Caco-2 (cell line): Measurements from ENCODE around the gene RPLP2. TPM values are rescaled to one million over a fixed set of nuclear protein-coding genes. Genes with fewer than 3 reads are reported as not detected.
A peak's percentile ranks its signal among the peaks of the same experiment; 100 is the strongest.

Source experiments
- BruUV-seq: library from RNA; stranded (reverse); fragments of 400-500 nt; replicated peaks from 2 replicates; lab custom pipeline; 2021; lab: Mats Ljungman, UMichigan
- CTCF ChIA-PET: fragments of 300-600 bp; sonication (Branson Sonifier 250); formaldehyde crosslinking; loops from one replicate; lab custom pipeline; 2022; ENCODE audit warnings: antibody characterized with exemption; lab: Charles Lee
- POLR2A ChIA-PET: fragments of 300-600 bp; sonication (Branson Sonifier 250); formaldehyde crosslinking; loops from one replicate; lab custom pipeline; 2022; ENCODE audit warnings: antibody characterized with exemption; lab: Charles Lee
- DNase-seq, 2 experiments: peaks; one replicate each; pipeline versions ENCODE4 v3.0.0 to v3.0.0-alpha.2; 2020 to 2022
- H3K27me3 ChIP-seq: replicated peaks from 2 replicates; pipeline ENCODE4 v1.6.0; 2011; ENCODE audit warnings: low read length; ENCODE audit not compliant: control insufficient read depth, insufficient read depth
- H3K36me3 ChIP-seq: 2 replicates; pipeline ENCODE4 v1.5.1; 2011; ENCODE audit warnings: low read length; ENCODE audit not compliant: control insufficient read depth, insufficient read depth
- H3K4me1 ChIP-seq: fragments of 250-450 bp; sonication (Bioruptor Pico); 2 replicates; pipeline ENCODE4 v1.5.1; 2020; ENCODE audit warnings: mild to moderate bottlenecking
- H3K4me3 ChIP-seq: 2 replicates; pipeline ENCODE4 v1.5.1; 2011; ENCODE audit warnings: low read depth, mild to moderate bottlenecking, control low read depth, low read length
- H3K9me3 ChIP-seq: fragments of 250-450 bp; sonication (Bioruptor Pico); 2 replicates; pipeline ENCODE4 v1.5.1; 2020; ENCODE audit warnings: mild to moderate bottlenecking, moderate library complexity
- H3K27ac Mint-ChIP-seq: one replicate; pipeline ENCODE4 v1.8.0; 2022; ENCODE audit warnings: mixed read lengths; ENCODE audit not compliant: unreplicated experiment
- H3K27me3 Mint-ChIP-seq: one replicate; pipeline ENCODE4 v1.8.0; 2022; ENCODE audit warnings: mixed read lengths; ENCODE audit not compliant: insufficient read depth, unreplicated experiment
- H3K36me3 Mint-ChIP-seq: one replicate; pipeline ENCODE4 v1.8.0; 2022; ENCODE audit warnings: mild to moderate bottlenecking, mixed read lengths; ENCODE audit not compliant: insufficient read depth, unreplicated experiment
- H3K4me1 Mint-ChIP-seq: one replicate; pipeline ENCODE4 v1.8.0; 2022; ENCODE audit warnings: low read depth, mixed read lengths; ENCODE audit not compliant: unreplicated experiment
- H3K4me3 Mint-ChIP-seq: one replicate; pipeline ENCODE4 v1.8.0; 2022; ENCODE audit warnings: mild to moderate bottlenecking, moderate library complexity, mixed read lengths; ENCODE audit not compliant: unreplicated experiment
- H3K9me3 Mint-ChIP-seq: one replicate; pipeline ENCODE4 v1.8.0; 2022; ENCODE audit warnings: mixed read lengths; ENCODE audit not compliant: unreplicated experiment
- intact Hi-C: fragments of 100-400 bp; cut with micrococcal nuclease; formaldehyde crosslinking; loops from one replicate; pipeline ENCODE4 v1.10.0; 2022; ENCODE audit not compliant: unreplicated experiment
- total RNA-seq: library from RNA; stranded (reverse); gene quantifications from 2 replicates; pipeline ENCODE4 v1.2.3, GENCODE V29; 2022
- TF ChIP-seq, protein P1 (sequence below), 2 experiments: fragments of 200-600 bp in 1 of 2; IDR thresholded peaks; 1 replicate in 1 of 2; 2 replicates in 1 of 2; pipeline versions ENCODE4 v1.5.1 to v1.8.0; 2011 to 2022; ENCODE audit warnings: antibody characterized with exemption in 1 of 2, control low read depth in 1 of 2, inconsistent platforms in 1 of 2, low read depth in 1 of 2, low read length in 1 of 2, mild to moderate bottlenecking in 1 of 2, moderate library complexity in 1 of 2; ENCODE audit not compliant: insufficient read depth in 1 of 2, severe bottlenecking in 1 of 2, unreplicated experiment in 1 of 2

The RPLP2 gene
- total RNA-seq, 1 experiment from 2014 or later = 2,622 TPM

- TF ChIP-seq, protein P1, sequence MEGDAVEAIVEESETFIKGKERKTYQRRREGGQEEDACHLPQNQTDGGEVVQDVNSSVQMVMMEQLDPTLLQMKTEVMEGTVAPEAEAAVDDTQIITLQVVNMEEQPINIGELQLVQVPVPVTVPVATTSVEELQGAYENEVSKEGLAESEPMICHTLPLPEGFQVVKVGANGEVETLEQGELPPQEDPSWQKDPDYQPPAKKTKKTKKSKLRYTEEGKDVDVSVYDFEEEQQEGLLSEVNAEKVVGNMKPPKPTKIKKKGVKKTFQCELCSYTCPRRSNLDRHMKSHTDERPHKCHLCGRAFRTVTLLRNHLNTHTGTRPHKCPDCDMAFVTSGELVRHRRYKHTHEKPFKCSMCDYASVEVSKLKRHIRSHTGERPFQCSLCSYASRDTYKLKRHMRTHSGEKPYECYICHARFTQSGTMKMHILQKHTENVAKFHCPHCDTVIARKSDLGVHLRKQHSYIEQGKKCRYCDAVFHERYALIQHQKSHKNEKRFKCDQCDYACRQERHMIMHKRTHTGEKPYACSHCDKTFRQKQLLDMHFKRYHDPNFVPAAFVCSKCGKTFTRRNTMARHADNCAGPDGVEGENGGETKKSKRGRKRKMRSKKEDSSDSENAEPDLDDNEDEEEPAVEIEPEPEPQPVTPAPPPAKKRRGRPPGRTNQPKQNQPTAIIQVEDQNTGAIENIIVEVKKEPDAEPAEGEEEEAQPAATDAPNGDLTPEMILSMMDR (IDR thresholded peaks at IDR 0.05; ENCODE audit: insufficient read depth in 1 of 2, low read depth in 1 of 2, low read length in 1 of 2, severe bottlenecking in 1 of 2, unreplicated experiment in 1 of 2) = peak; percentile 84 to 89
- peak in 1 of 2 experiments; percentile 75 for DNase-seq
- H3K4me1 Mint-ChIP-seq = no peaks in the 10 kb centered on the region
- POLR2A ChIA-PET = interaction anchor here (0.5 kb wide), 1 partner anchor 29 kb away, joined by 3 read pairs; no protein-coding TSS in a partner anchor
- CTCF ChIA-PET = interaction anchor here (0.6 to 1.3 kb wide), 5 partner anchors 8 to 104 kb away, joined by 3 to 6 read pairs (median 3); no protein-coding TSS in a partner anchor
- H3K36me3 Mint-ChIP-seq = peaks cover 44% of the 10 kb centered on the region
- Histone ChIP-seq H3K4me1 (peaks cover 43% of the 10 kb centered on the region), H3K9me3 (no peaks in the 10 kb centered on the region), H3K27me3 (no peaks in the 10 kb centered on the region), H3K36me3 (no peaks in the 10 kb centered on the region), H3K4me3 (peak overlapping the region; percentile 46)
- no peaks in the 10 kb centered on the region for H3K27me3 Mint-ChIP-seq
- no TSS peak for BruUV-seq
- H3K4me3 Mint-ChIP-seq = peak overlapping the region; percentile 77
- intact Hi-C loops = loop anchor here (1.0 kb wide), 1 partner anchor 203 kb away; no protein-coding TSS in a partner anchor
- H3K9me3 Mint-ChIP-seq = no peaks in the 10 kb centered on the region
- no peak overlapping the region for H3K27ac Mint-ChIP-seq
These were observed 38.7 kb downstream of the RPLP2 start for GRCh38 chr11:848380-848931.

DNA sequence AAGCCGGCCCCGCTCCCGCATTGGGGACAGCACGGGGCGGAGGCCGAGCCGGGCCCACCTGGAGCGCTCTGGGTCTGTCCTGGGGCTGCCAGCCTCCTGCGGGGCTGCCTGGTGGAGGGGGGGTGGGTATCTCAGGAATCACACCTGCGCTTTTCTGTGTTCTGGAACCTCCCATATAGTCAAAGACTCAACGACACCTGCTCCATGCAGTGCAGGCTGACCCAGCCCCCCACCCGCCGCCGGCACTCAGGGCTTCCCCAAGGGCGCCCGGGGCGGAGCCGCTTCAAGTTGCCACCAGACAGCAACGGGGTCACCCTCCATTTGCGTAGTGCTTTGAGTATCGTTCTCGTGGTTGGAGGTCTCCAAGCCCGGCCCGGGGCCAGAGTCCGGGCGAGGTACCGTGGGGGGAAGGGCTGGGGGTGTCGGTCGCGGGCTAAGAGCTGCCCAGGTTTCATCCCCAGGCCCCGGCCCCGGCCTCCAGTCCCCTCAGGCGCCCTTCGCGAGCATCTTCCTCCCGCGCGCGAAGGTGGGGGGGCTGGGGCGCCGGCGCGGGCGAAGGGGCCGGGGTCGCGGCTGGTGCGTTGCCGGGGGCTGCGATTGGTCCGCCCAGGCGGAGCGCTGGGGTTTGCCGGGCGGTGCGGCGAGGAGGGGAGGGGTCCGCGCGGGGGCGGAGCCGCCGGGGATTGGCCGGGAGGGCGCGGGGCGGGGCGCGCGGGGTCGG, 39.5 kb downstream of the RPLP2 start:
- Mint-ChIP-seq H3K4me1 (no peaks in the 10 kb centered on the region), H3K9me3 (no peaks in the 10 kb centered on the region), H3K36me3 (peaks cover 52% of the 10 kb centered on the region), H3K27ac (no peak overlapping the region), H3K4me3 (peak overlapping the region; percentile 77), H3K27me3 (no peaks in the 10 kb centered on the region)
- Histone ChIP-seq H3K4me3 (peak overlapping the region; percentile 56), H3K9me3 (no peaks in the 10 kb centered on the region), H3K36me3 (no peaks in the 10 kb centered on the region), H3K27me3 (no peaks in the 10 kb centered on the region), H3K4me1 (peaks cover 37% of the 10 kb centered on the region)
- no TSS peak for BruUV-seq
- TF ChIP-seq, protein P1 (IDR thresholded peaks at IDR 0.05; ENCODE audit: insufficient read depth in 1 of 2, low read depth in 1 of 2, low read length in 1 of 2, severe bottlenecking in 1 of 2, unreplicated experiment in 1 of 2) = no peak
- ChIA-PET POLR2A (interaction anchor here (0.5 kb wide), 1 partner anchor 20 kb away, joined by 3 read pairs; no protein-coding TSS in a partner anchor), CTCF (interaction anchor here (0.6 to 1.3 kb wide), 6 partner anchors 8 to 155 kb away, joined by 3 to 6 read pairs (median 4); no protein-coding TSS in a partner anchor)
- intact Hi-C loops = no loop called here
- DNase-seq = peak; percentile 79 to 88
